Hematopoietic multipotent progenitor cell treated with erythropoietin and hydrocortisone succinate and interleukin-3 and kit ligand, for 6 days (in vitro differentiated cells): ENCODE measurements around the gene LCN15.
"Not testable (repeated sequence)": the region's sequence is repeated elsewhere in the genome, so short reads cannot be mapped to it uniquely, and the experiment has no call there.

Source experiments
- DNase-seq: peaks from one replicate; pipeline ENCODE4 v3.0.0-alpha.2; 2015

LCN15 gene

GRCh38 chr9:136720251-136720897 lies 43.9 kb downstream of the LCN15 start:
- no peak for DNase-seq

GRCh38 chr9:136719195-136719880 lies 45.0 kb downstream of the LCN15 start:
- peak; percentile 53 for DNase-seq

- DNase-seq, result no peak
Observed at GRCh38 chr9:136718345-136719194, 45.7 kb downstream of the LCN15 start.

- no peak for DNase-seq
Observed at GRCh38 chr9:136717399-136717798, 46.9 kb downstream of the LCN15 start.

- no peak for DNase-seq
Observed at GRCh38 chr9:136714893-136715274, 49.4 kb downstream of the LCN15 start.

GRCh38 chr9:136714096-136714892 lies 50.0 kb downstream of the LCN15 start:
- peak; percentile 74 for DNase-seq

- peak; percentile 65 for DNase-seq
Observed at GRCh38 chr9:136713550-136713949, 50.8 kb downstream of the LCN15 start.

- DNase-seq, result no peak
Observed at GRCh38 chr9:136712690-136713544, 51.4 kb downstream of the LCN15 start.

- no peak for DNase-seq
Observed at GRCh38 chr9:136711751-136712689, 52.3 kb downstream of the LCN15 start, which contains the start of gene DIPK1B. Gene DIPK1B, plus strand, starts transcription at chr9:136712572. Its CDS starts 94 bp downstream, at chr9:136712666.

GRCh38 chr9:136711219-136711648 lies 53.1 kb downstream of the LCN15 start:
- not testable (repeated sequence) for DNase-seq

GRCh38 chr9:136710543-136710942 lies 53.8 kb downstream of the LCN15 start:
- no peak for DNase-seq
